Skeletal muscle cell (primary cell): Measurements from ENCODE around the gene FAM193B.
A peak's percentile ranks its signal among the peaks of the same experiment; 100 is the strongest.

Source experiments
- DNase-seq: peaks from one replicate; pipeline ENCODE4 v3.0.0-alpha.2; 2010; ENCODE audit warnings: low read depth
- H3K4me3 ChIP-seq: 2 replicates; pipeline ENCODE4 v1.5.1; 2011; ENCODE audit warnings: low read depth, mild to moderate bottlenecking, control low read depth, low read length, moderate library complexity

The FAM193B gene

DNA sequence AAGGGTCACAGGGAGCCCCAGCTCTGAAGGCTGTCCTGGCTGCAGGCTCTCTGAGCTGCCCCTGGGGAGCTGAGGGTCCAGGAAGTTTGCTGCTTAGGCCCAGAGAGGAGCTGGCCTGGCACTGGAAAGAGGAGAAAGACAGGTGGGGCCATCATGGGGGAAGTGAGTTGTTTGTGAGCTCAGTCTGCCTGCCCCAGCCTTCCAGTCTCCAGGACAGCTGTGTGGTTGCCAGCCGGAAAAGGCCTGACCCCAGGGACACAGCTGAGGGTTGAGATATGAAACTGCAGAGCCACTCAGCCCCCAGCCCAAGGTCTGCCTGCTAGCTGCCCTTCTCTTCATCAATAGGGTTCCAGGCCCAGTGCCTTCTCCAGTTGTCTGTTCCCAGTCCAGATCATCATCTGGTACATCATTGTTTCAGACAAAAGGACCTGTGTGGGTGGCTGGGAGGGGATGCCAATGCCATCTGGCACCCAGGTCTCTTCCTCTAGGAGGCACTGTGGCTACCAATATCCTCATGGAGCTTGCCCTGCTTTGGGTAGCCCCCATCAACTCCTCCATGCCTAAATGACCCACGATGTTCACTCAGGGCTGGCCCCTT is 33.3 kb downstream of the FAM193B start:
- H3K4me3 ChIP-seq = no peak overlapping the region
- no peak for DNase-seq

DNA sequence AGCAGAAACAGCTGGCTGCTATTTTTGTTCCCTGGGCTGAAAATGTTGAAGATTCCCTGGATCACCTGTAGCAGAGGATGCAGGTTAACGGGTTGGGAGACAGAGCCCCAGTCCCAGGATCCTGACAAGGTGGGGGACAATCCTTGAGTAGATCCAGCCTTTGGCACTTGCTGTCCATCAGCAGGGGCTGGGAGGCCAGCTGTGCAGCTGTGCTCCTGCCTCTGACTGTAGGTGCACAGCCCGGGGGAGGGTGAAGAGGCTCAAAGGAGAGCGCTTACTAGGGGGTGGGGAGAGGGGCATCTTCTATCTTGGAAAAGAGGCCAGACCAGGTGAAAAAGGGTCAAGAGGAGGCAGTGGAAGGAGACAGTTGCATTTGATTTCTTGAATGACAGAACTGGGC is 34.1 kb downstream of the FAM193B start:
- DNase-seq = no peak
- H3K4me3 ChIP-seq = no peak overlapping the region

GRCh38 chr5:177519463-177520235 is 34.7 kb downstream of the FAM193B start:
- no peak overlapping the region for H3K4me3 ChIP-seq
- DNase-seq = no peak

- H3K4me3 ChIP-seq = peak within 1 kb of the TSS; percentile 79
- DNase-seq = peak; percentile 99
These were observed 37.5 kb downstream of the FAM193B start, which contains the start of gene DDX41 for GRCh38 chr5:177516601-177517568. Gene DDX41, minus strand, starts transcription at chr5:177516961. Its CDS starts 16 bp downstream, at chr5:177516945.

DNA sequence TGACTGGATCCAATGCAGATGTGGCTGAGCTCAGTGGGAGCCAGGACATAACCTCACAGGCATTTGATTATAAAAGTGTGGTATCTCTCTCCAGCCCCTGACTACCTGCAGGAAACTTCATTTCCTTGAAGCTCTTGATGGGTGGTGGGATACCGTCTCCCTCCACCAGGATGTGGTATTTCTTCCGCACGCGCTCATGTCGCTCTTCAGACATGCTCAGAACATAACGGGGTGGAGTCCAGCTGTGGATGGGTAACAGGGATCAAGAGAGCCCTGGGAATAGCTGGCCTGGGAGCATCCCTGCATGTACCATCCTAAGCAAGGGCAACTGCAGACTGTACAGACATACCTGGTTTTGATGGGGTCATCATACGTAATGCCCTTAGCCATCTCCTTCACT is 38.8 kb downstream of the FAM193B start:
- peak overlapping the region; percentile 79 for H3K4me3 ChIP-seq

GRCh38 chr5:177514541-177514940 is 39.8 kb downstream of the FAM193B start:
- H3K4me3 ChIP-seq = peak overlapping the region; percentile 79
- no peak for DNase-seq

More for the DNA sequence above, 38.8 kb downstream of the FAM193B start:
- DNase-seq = no peak

DNA sequence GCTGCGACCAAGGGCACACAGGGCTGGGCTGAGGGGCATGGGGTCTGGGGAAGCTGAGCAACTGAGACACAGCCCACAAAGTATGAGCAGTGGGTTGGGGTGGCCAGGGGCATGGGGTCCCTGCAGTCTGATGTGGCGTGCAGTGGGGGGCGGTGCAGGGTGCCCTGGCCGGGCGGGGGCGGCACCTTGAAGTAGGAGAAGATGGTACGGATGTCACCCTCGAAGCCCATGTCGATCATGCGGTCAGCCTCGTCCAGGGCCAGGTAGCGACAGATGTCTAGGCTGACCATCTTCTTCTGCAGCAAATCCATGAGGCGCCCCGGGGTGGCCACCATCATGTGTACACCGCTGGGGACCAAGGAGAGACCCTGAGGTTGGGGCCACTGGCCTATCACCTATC is 40.9 kb downstream of the FAM193B start:
- DNase-seq = no peak
- no peak overlapping the region for H3K4me3 ChIP-seq

DNA sequence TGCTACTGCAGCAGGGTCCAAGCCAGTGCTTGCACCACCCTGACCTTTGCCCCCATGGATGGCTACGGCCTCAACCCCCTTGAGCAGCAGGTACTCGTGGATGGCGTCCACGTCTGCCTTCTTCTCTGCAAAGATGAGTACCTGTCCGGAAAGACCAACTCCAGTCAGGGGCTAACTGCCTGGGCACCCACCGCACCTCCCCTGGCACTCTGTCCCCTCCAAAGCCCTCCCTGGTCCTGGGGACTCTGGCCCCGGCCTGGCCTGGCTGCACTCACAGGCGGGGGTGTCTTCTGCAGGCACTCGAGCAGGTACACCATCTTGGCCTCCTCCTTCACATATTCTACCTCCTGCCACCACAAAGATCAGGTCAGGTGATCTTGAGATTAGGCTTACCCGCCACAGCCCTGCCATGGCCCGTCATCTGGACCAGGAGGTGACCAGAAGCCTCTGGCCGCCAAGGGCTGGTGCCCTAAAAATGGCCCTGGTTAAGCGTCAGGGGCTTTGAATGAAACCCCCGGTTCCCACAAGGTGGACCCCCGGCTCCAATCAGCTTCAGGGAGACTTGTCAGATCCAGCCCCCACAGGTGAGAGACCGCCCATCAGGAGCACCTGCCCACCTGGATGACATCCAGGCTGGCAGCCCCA is 41.5 kb downstream of the FAM193B start:
- no peak for DNase-seq

DNA sequence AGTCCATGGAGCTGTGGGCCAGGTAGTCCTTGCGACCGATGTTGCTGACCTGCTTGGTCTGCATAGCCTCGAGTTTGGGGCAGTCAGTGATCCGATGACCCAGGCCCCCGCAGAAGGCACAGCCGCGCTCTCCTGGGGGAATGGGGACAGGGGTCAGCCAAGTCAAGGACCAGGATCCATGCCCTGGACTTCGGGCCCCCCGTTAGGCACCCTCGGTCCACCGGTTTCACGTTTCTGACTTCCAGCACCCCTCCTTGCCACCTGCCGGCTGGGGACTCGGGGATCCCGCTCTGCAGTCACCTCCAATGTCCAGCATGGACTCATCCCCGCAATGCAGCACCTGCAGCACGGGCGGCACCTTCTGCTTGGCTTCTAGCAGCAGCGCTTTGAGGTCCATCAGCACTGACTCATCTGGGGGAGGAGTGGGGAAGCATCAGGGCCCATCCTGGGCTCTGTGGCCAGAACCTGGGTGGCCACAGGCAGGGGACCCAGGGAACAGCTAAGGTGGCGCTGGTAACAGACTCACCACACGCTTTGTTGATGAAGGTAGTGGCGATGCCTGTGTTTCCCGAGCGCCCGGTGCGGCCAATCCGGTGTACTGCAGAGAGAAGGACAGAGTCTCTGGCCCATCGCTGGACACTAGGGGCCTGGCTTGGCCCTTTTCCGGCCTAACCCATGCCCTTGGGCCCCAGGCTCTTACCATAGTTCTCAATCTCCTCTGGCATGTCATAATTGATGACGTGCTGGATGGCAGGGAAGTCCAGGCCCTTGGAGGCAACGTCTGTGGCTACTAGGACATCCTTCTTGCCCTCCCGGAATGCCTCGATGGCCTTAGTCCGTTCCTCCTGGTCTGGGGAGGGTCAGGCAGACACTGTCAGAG is 42.3 kb downstream of the FAM193B start:
- no peak overlapping the region for H3K4me3 ChIP-seq
- no peak for DNase-seq

More for the DNA sequence above, 41.5 kb downstream of the FAM193B start:
- H3K4me3 ChIP-seq = no peak overlapping the region

GRCh38 chr5:177511181-177511580 is 43.2 kb downstream of the FAM193B start:
- no peak for DNase-seq
- H3K4me3 ChIP-seq = no peak overlapping the region

DNA sequence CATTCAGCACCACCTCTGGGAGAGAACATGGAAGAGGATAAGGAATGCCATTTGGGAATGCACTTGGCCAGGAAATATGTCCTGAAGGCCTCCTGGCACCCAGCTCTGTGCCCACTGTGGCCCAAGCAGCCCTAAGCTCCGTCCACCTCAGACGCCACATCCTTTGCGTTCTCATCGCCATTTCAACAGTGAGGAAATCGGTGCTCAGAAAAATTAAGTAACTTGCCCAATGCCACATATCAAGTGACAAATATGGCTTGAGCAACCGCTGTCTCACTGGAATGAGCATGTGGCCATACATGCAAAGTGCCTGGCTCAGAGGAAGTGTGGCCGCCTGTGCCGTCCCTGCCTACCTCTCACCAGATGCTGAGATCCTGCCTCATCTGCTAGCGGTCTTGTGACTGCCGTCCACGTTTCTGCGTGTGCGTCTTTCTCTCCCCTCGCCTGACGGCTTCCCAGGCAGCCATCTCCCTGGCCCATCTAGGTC is 43.8 kb downstream of the FAM193B start:
- H3K4me3 ChIP-seq = no peak overlapping the region
- DNase-seq = no peak

GRCh38 chr5:177509991-177510566 is 44.3 kb downstream of the FAM193B start:
- no peak overlapping the region for H3K4me3 ChIP-seq
- DNase-seq = no peak

- no peak for DNase-seq
- H3K4me3 ChIP-seq = peak within 1 kb of the TSS; percentile 29
These were observed 44.9 kb downstream of the FAM193B start, which contains the start of gene DOK3 for GRCh38 chr5:177509381-177509951. Gene DOK3, minus strand, starts transcription at chr5:177509826. Its CDS starts 286 bp downstream, at chr5:177509540.

DNA sequence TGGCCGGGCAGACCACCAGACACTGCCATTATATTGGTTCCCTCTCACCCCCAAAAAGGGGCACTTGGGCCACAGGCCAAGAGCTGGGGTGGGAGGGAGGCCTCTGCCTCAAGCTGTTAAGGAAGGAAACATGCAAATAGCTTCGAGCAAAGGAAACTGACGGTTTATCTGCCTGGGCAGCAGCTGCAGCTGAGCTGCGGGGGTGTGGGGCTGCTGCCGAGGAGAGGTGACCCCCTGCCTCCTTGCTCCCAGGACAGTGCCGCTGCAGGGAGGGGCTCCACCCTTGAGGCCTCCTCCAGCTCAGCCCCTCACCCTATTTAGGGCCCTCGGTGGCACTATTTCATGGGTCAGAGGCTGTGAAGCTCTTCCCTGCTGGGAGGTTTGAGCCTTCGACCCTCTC is 45.5 kb downstream of the FAM193B start:
- H3K4me3 ChIP-seq = peak overlapping the region; percentile 29
- DNase-seq = no peak

DNA sequence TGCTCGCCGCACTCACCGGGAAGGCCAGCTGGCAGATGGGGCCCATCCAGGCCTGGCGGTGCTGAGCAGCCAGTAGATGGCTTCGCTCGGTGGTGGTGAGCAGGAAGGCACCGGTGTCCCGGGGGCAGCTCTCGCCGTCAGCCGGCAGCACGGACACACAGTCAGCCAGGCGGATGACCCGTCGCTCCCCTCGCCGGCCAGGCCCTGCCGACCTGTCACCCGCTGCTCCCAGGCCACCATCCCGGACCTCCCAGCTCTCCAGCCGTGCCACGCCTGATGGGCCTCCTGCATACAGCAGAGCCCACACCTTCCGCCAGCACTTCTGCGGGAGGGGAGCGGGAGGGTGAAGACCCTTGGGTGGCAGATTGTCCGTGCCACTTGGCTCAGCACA is 46.1 kb downstream of the FAM193B start:
- no peak overlapping the region for H3K4me3 ChIP-seq
- no peak for DNase-seq

DNA sequence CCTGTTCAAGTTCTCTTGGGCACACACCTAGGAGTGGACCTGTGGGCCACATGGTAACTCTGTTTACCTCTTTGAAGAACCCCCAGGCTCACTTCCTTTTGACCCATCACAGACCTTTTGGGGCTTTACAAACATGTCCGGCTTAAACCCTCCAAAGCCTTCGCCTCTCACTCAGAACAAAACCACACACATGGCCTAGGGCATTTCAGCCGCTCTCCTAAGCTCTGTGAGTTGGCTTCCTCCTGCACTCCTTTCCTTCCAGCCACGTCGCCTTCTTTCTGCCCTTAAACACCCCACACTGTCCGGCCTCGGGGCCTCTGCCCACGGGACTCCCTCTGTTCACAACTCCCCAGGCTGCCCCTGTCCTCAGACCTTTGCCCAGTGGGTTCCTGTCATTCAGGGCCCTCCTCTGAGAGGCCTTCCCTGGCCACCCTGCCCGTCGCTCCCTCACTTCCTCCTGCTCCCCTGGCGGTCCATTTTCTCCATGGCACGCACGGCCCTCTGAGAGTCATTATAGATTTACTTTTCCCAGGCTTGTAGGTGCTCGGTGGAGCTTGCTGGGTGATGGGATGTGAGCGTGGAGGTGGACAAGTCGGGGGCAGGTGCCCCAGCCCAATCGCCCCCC is 46.7 kb downstream of the FAM193B start:
- DNase-seq = no peak
- H3K4me3 ChIP-seq = no peak overlapping the region

DNA sequence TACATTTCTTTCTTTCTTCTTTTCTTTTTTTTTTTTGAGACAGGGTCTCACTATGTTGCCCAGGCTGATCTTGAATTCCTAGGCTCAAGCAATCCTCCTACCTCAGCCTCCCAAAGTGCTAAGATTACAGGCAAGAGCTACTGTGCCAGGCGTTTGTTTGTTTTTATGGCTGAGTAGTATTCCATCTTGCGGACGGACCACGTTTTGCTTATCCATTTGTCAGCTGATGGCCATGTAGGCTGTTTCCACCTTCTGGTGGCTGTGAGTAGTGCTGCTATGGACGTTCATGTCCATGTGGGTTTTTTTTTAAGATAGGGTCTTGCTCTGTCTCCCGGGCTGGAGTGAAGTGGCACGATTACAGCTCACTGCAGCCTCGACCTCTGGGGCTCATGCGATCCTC is 47.2 kb downstream of the FAM193B start:
- no peak for DNase-seq
- no peak overlapping the region for H3K4me3 ChIP-seq
